ENCODE data around the gene ARCN1. TPM values are rescaled to one million over a fixed set of nuclear protein-coding genes. Genes with fewer than 3 reads are reported as not detected.

The ARCN1 gene
- total and polyA plus RNA-seq, 2 donors from 2014 or later, result 64.7 to 107 TPM

Small RNA genes within 50 kb of the gene (microRNA-seq; reads per million reads assigned to microRNA genes)
- not detected for gene MIR6716

Other genes with a start within 250 kb of the ARCN1 start
- 8.7 TPM for gene CD3D, start 229.7 kb upstream of the ARCN1 start, total RNA-seq
- gene CD3D, start 229.7 kb upstream of the ARCN1 start, polyA plus RNA-seq (ENCODE audit: insufficient read depth, low read depth, low replicate concordance), result 1.4 TPM
- 4.8 TPM for gene CD3G, start 228.1 kb upstream of the ARCN1 start, total RNA-seq
- 0.45 TPM for gene CD3G, start 228.1 kb upstream of the ARCN1 start, polyA plus RNA-seq (ENCODE audit: insufficient read depth, low read depth, low replicate concordance)
- 39.2 TPM for gene UBE4A, start 212.8 kb upstream of the ARCN1 start, total RNA-seq
- 11.2 TPM for gene UBE4A, start 212.8 kb upstream of the ARCN1 start, polyA plus RNA-seq (ENCODE audit: insufficient read depth, low read depth, low replicate concordance)
- gene ATP5MG, start 170.8 kb upstream of the ARCN1 start, total RNA-seq, result 173 TPM
- 811 TPM for gene ATP5MG, start 170.8 kb upstream of the ARCN1 start, polyA plus RNA-seq (ENCODE audit: insufficient read depth, low read depth, low replicate concordance)
- 85.1 TPM for gene KMT2A, start 135.9 kb upstream of the ARCN1 start, total RNA-seq
- 5.6 TPM for gene KMT2A, start 135.9 kb upstream of the ARCN1 start, polyA plus RNA-seq (ENCODE audit: insufficient read depth, low read depth, low replicate concordance)
- 1.1 TPM for gene TTC36, start 44.9 kb upstream of the ARCN1 start, total RNA-seq
- gene TTC36, start 44.9 kb upstream of the ARCN1 start, polyA plus RNA-seq (ENCODE audit: insufficient read depth, low read depth, low replicate concordance), result 12.7 TPM
- 30.7 TPM for gene TMEM25, start 41.2 kb upstream of the ARCN1 start, total RNA-seq
- 36.8 TPM for gene TMEM25, start 41.2 kb upstream of the ARCN1 start, polyA plus RNA-seq (ENCODE audit: insufficient read depth, low read depth, low replicate concordance)
- 21.1 TPM for gene IFT46, start 6.5 kb upstream of the ARCN1 start, total RNA-seq
- 28.7 TPM for gene IFT46, start 6.5 kb upstream of the ARCN1 start, polyA plus RNA-seq (ENCODE audit: insufficient read depth, low read depth, low replicate concordance)
- gene PHLDB1, start 35.2 kb downstream of the ARCN1 start, total RNA-seq, result 118 TPM
- 39.1 TPM for gene PHLDB1, start 35.2 kb downstream of the ARCN1 start, polyA plus RNA-seq (ENCODE audit: insufficient read depth, low read depth, low replicate concordance)
- 1.0 TPM for gene TREH, start 107.2 kb downstream of the ARCN1 start, total RNA-seq
- gene TREH, start 107.2 kb downstream of the ARCN1 start, polyA plus RNA-seq (ENCODE audit: insufficient read depth, low read depth, low replicate concordance), result 10.2 TPM
- 121 TPM for gene DDX6, start 218.8 kb downstream of the ARCN1 start, total RNA-seq
- 22.5 TPM for gene DDX6, start 218.8 kb downstream of the ARCN1 start, polyA plus RNA-seq (ENCODE audit: insufficient read depth, low read depth, low replicate concordance)